ENCODE measurements around the gene C19orf47. TPM values are rescaled to one million over a fixed set of nuclear protein-coding genes. Genes with fewer than 3 reads are reported as not detected.
A peak's percentile ranks its signal among the peaks of the same experiment; 100 is the strongest.

The C19orf47 gene
- total RNA-seq, 1 experiment from 2014 or later: 18.0 TPM

GRCh38 chr19:40365613-40366401 lies 17.6 kb upstream of the C19orf47 start:
- RAD21 ChIA-PET (ENCODE audit: low non-redundant PET in 1 of 2, low total read pairs in 2 of 2, uncharacterized antibody in 2 of 2, unreplicated experiment in 2 of 2): interaction anchor here in 1 of 2 experiments (0.5 kb wide), 1 partner anchor 1120 kb away, joined by 3 read pairs; no protein-coding TSS in a partner anchor

GRCh38 chr19:40365010-40365409 lies 16.8 kb upstream of the C19orf47 start:
- H3K36me3 ChIP-seq (ENCODE audit: control insufficient read depth in 1 of 2, insufficient read depth in 2 of 2, low read length in 2 of 2): peaks cover 0 to 5% of the 10 kb centered on the region in 2 experiments; a peak in 2 of 4 replicates
- POLR2A ChIA-PET: no interaction called here
- no peaks in the 10 kb centered on the region for H4K20me1 ChIP-seq (ENCODE audit: insufficient read depth)
- ATAC-seq (no peak), DNase-seq (ENCODE audit: low read depth, low spot score) (no peak)
- H3K79me2 ChIP-seq (ENCODE audit: insufficient read depth, low read length): no peaks in the 10 kb centered on the region
- H3K4me1 ChIP-seq (ENCODE audit: control insufficient read depth in 1 of 2, insufficient read depth in 2 of 2, low read length in 2 of 2): no peaks in the 10 kb centered on the region
- H3K9me3 ChIP-seq (ENCODE audit: control insufficient read depth in 1 of 2, insufficient read depth in 1 of 2, low read depth in 1 of 2, low read length in 2 of 2): no peaks in the 10 kb centered on the region
- no peak overlapping the region for H3K4me3 ChIP-seq (replicated peaks in 1 of 2; ENCODE audit: low read depth in 1 of 2, low read length in 2 of 2)
- no TSS peak for BruUV-seq (replicated peaks)
- CTCF ChIA-PET: no interaction called here
- no peak overlapping the region for H3K27ac ChIP-seq (ENCODE audit: low read depth, low read length)
- no peaks in the 10 kb centered on the region for H3K27me3 ChIP-seq (ENCODE audit: insufficient read depth, low read length)
- H3K9me2 ChIP-seq (ENCODE audit: insufficient read depth): no peaks in the 10 kb centered on the region
- no peak overlapping the region for H3K9ac ChIP-seq (ENCODE audit: low read length)
- RAD21 ChIA-PET (ENCODE audit: low non-redundant PET in 1 of 2, low total read pairs in 2 of 2, uncharacterized antibody in 2 of 2, unreplicated experiment in 2 of 2): no interaction called here
- no peak for TF ChIP-seq EGR1 (IDR thresholded peaks at IDR 0.05; ENCODE audit: low read depth)
- TF ChIP-seq SIN3A (IDR thresholded peaks at IDR 0.05; ENCODE audit: low read depth): no peak
- no peak for TF ChIP-seq POLR2A (IDR thresholded peaks at IDR 0.05; ENCODE audit: borderline replicate concordance, extremely low read depth, insufficient read depth, insufficient read length)
- no peak overlapping the region for H3K4me2 ChIP-seq (ENCODE audit: low read length)
- H2AFZ ChIP-seq (ENCODE audit: low read depth, low read length, poor library complexity, severe bottlenecking): no peak overlapping the region
- intact Hi-C loops (cut with micrococcal nuclease): no loop called here

More at GRCh38 chr19:40365613-40366401, 17.6 kb upstream of the C19orf47 start:
- POLR2A ChIA-PET: no interaction called here
- Histone ChIP-seq H3K4me2 (ENCODE audit: low read length) (no peak overlapping the region), H3K79me2 (ENCODE audit: insufficient read depth, low read length) (no peaks in the 10 kb centered on the region), H3K36me3 (ENCODE audit: control insufficient read depth in 1 of 2, insufficient read depth in 2 of 2, low read length in 2 of 2) (peaks cover 0 to 5% of the 10 kb centered on the region in 2 experiments; a peak in 2 of 4 replicates), H3K4me1 (ENCODE audit: control insufficient read depth in 1 of 2, insufficient read depth in 2 of 2, low read length in 2 of 2) (no peaks in the 10 kb centered on the region), H3K27me3 (ENCODE audit: insufficient read depth, low read length) (no peaks in the 10 kb centered on the region), H3K9me2 (ENCODE audit: insufficient read depth) (no peaks in the 10 kb centered on the region), H2AFZ (ENCODE audit: low read depth, low read length, poor library complexity, severe bottlenecking) (no peak overlapping the region), H3K4me3 (replicated peaks in 1 of 2; ENCODE audit: low read depth in 1 of 2, low read length in 2 of 2) (no peak overlapping the region), H3K27ac (ENCODE audit: low read depth, low read length) (no peak overlapping the region), H3K9me3 (ENCODE audit: control insufficient read depth in 1 of 2, insufficient read depth in 1 of 2, low read depth in 1 of 2, low read length in 2 of 2) (no peaks in the 10 kb centered on the region), H3K9ac (ENCODE audit: low read length) (no peak overlapping the region), H4K20me1 (ENCODE audit: insufficient read depth) (no peaks in the 10 kb centered on the region)
- ATAC-seq: peak; percentile 27
- CTCF ChIA-PET: no interaction called here
- intact Hi-C loops (cut with micrococcal nuclease): no loop called here
- TF ChIP-seq JUND (IDR thresholded peaks at IDR 0.05): no peak
- TF ChIP-seq, protein P1, sequence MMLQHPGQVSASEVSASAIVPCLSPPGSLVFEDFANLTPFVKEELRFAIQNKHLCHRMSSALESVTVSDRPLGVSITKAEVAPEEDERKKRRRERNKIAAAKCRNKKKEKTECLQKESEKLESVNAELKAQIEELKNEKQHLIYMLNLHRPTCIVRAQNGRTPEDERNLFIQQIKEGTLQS (IDR thresholded peaks at IDR 0.05): no peak
- TF ChIP-seq ZFX (IDR thresholded peaks at IDR 0.05): no peak
- no peak for TF ChIP-seq SRF (IDR thresholded peaks at IDR 0.05; ENCODE audit: low read depth)
- TF ChIP-seq ZNF274 (IDR thresholded peaks at IDR 0.05; ENCODE audit: low read depth, low read length): no peak
- DNase-seq (ENCODE audit: low read depth, low spot score): no peak
- BruUV-seq (replicated peaks): no TSS peak
